LNCaP clone FGC (cell line): Measurements from ENCODE around the gene PCDHA7.
A peak's percentile ranks its signal among the peaks of the same experiment; 100 is the strongest.
"Not testable (repeated sequence)": the region's sequence is repeated elsewhere in the genome, so short reads cannot be mapped to it uniquely, and the experiment has no call there.

Experiments
- DNase-seq: peaks from one replicate; pipeline ENCODE4 v3.0.0-alpha.2; 2011; ENCODE audit warnings: low read depth
- H3K4me3 ChIP-seq: 2 replicates; pipeline ENCODE4 v1.5.1; 2011; ENCODE audit warnings: mild to moderate bottlenecking, low read depth, low read length, control low read depth
- TF ChIP-seq, protein P1 (sequence below): IDR thresholded peaks from 2 replicates; pipeline ENCODE4 v1.5.1; 2012; ENCODE audit warnings: mild to moderate bottlenecking; ENCODE audit not compliant: control insufficient read depth, insufficient read depth; ENCODE audit errors: extremely low read depth

PCDHA7 gene

DNA sequence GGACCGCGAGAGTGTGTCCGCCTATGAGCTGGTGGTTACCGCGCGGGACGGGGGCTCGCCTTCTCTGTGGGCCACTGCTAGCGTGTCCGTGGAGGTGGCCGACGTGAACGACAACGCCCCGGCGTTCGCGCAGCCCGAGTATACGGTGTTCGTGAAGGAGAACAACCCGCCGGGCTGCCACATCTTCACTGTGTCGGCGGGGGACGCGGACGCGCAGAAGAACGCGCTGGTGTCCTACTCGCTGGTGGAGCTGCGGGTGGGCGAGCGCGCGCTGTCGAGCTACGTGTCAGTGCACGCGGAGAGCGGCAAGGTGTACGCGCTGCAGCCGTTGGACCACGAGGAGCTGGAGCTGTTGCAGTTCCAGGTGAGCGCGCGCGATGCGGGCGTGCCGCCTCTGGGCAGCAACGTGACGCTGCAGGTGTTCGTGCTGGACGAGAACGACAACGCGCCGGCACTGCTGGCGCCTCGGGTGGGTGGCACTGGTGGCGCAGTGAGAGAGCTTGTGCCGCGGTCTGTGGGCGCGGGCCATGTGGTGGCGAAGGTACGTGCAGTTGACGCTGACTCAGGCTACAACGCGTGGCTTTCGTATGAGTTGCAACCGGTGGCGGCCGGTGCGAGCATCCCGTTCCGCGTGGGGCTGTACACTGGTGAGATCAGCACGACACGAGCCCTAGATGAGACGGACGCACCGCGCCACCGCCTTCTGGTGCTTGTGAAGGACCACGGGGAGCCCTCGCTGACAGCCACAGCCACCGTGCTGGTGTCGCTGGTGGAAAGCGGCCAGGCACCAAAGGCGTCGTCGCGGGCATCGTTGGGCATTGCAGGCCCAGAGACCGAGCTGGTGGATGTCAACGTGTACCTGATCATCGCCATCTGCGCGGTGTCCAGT is 1.8 kb downstream of the PCDHA7 start:
- H3K4me3 ChIP-seq: no peak overlapping the region
- DNase-seq: no peak
- TF ChIP-seq, protein P1, sequence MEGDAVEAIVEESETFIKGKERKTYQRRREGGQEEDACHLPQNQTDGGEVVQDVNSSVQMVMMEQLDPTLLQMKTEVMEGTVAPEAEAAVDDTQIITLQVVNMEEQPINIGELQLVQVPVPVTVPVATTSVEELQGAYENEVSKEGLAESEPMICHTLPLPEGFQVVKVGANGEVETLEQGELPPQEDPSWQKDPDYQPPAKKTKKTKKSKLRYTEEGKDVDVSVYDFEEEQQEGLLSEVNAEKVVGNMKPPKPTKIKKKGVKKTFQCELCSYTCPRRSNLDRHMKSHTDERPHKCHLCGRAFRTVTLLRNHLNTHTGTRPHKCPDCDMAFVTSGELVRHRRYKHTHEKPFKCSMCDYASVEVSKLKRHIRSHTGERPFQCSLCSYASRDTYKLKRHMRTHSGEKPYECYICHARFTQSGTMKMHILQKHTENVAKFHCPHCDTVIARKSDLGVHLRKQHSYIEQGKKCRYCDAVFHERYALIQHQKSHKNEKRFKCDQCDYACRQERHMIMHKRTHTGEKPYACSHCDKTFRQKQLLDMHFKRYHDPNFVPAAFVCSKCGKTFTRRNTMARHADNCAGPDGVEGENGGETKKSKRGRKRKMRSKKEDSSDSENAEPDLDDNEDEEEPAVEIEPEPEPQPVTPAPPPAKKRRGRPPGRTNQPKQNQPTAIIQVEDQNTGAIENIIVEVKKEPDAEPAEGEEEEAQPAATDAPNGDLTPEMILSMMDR: no peak

DNA sequence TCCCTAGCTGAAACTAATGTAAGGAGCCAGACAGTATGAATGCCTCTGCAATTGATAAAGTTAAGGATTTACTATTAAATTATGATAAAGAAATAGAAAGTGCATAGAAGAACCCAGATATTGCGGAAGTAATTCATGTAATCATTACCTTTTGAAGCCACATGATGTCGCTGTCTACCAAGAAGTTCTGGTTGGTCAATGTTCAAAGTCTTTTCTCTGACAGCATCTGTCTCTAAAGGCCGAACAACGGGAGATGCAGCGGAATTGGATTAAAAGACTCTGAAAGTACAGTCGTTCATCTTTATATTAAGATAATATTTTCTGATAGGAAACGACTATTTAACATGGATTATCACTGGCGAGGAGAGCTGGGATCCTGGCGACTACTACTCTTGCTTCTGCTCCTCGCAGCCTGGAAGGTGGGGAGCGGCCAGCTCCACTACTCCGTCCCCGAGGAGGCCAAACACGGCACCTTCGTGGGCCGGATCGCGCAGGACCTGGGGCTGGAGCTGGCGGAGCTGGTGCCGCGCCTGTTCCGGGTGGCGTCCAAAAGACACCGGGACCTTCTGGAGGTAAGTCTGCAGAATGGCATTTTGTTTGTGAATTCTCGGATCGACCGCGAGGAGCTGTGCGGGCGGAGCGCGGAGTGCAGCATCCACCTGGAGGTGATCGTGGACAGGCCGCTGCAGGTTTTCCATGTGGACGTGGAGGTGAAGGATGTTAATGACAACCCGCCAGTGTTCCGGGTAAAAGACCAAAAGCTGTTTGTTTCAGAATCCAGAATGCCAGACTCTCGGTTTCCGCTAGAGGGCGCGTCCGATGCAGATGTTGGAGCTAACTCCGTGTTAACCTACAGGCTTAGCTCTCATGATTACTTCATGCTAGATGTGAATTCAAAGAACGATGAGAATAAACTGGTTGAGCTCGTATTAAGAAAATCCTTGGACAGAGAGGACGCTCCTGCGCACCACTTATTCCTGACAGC is 7.2 kb downstream of the PCDHA7 start, which contains the start of gene PCDHA8:
PCDHA8 (plus strand) TSS at position 210 of the 985 bp plus-strand sequence; CDS start at position 345, 135 bp downstream.
- H3K4me3 ChIP-seq: no peak within 1 kb of the TSS
- TF ChIP-seq, protein P1: peak; percentile 53
- no peak for DNase-seq

DNA sequence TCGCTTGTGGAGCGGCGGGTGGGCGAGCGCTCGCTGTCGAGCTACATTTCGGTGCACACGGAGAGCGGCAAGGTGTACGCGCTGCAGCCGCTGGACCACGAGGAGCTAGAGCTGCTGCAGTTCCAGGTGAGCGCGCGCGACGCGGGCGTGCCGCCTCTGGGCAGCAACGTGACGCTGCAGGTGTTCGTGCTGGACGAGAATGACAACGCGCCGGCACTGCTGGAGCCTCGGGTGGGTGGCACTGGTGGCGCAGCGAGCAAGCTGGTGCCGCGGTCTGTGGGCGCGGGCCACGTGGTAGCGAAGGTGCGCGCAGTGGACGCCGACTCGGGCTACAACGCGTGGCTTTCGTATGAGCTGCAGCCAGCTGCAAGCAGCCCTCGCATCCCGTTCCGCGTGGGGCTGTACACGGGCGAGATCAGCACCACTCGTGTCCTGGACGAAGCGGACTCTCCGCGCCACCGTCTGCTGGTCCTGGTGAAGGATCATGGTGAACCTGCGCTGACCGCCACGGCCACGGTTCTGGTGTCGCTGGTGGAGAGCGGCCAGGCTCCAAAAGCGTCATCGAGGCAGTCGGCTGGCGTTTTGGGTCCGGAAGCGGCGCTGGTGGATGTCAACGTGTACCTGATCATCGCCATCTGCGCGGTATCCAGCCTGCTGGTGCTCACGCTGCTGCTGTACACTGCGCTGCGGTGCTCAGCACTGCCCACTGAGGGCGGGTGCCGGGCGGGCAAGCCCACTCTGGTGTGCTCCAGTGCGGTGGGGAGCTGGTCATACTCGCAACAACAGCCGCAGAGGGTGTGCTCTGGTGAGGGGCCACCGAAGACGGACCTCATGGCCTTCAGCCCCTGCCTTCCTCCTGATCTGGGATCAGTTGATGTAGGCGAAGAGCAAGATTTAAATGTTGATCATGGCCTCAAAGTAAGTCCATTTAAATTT is 9.0 kb downstream of the PCDHA7 start:
- DNase-seq: no peak
- TF ChIP-seq, protein P1: no peak
- no peak overlapping the region for H3K4me3 ChIP-seq

DNA sequence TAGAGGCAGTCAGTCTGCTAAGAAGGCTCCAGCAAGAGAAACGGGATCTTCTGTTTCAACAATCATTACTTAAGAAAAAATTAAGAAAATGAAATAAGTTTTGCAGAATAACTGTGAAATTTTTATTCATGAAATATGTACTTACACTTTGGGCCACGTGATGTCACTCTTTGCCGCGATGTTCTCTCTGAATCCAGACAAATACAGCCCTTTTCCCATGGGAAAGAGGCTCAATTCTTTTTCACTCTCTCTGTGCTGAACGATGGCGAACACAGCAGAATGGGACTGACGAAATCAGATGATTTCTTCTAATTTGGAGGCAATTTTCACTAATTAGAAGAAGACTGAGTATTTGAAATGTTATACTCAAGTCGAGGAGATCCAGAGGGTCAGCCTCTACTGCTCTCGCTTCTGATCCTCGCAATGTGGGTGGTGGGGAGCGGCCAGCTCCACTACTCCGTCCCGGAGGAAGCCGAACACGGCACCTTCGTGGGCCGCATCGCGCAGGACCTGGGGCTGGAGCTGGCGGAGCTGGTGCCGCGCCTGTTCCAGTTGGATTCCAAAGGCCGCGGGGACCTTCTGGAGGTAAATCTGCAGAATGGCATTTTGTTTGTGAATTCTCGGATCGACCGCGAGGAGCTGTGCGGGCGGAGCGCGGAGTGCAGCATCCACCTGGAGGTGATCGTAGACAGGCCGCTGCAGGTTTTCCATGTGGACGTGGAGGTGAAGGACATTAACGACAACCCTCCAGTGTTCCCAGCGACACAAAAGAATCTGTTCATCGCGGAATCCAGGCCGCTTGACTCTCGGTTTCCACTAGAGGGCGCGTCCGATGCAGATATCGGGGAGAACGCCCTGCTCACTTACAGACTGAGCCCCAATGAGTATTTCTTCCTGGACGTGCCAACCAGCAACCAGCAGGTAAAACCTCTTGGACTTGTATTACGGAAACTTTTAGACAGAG is 14.4 kb downstream of the PCDHA7 start, which contains the start of gene PCDHA9:
PCDHA9 (plus strand) TSS at position 244 of the 964 bp plus-strand sequence; CDS start at position 358, 114 bp downstream.
- H3K4me3 ChIP-seq, DNase-seq: not testable (repeated sequence)

DNA sequence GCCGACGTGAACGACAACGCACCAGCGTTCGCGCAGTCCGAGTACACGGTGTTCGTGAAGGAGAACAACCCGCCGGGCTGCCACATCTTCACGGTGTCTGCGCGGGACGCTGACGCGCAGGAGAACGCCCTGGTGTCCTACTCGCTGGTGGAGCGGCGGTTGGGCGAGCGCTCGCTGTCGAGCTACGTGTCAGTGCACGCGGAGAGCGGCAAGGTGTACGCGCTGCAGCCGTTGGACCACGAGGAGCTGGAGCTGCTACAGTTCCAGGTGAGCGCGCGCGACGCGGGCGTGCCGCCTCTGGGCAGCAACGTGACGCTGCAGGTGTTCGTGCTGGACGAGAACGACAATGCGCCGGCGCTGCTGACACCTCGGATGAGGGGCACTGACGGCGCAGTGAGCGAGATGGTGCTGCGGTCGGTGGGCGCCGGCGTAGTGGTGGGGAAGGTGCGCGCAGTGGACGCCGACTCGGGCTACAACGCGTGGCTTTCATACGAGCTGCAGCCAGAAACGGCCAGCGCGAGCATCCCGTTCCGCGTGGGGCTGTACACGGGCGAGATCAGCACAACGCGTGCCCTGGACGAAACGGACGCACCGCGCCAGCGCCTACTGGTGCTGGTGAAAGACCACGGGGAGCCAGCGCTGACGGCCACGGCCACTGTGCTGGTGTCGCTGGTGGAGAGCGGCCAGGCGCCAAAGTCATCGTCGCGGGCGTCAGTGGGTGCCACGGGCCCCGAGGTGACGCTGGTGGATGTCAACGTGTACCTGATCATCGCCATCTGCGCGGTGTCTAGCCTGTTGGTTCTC is 16.0 kb downstream of the PCDHA7 start:
- not testable (repeated sequence) for DNase-seq, H3K4me3 ChIP-seq

DNA sequence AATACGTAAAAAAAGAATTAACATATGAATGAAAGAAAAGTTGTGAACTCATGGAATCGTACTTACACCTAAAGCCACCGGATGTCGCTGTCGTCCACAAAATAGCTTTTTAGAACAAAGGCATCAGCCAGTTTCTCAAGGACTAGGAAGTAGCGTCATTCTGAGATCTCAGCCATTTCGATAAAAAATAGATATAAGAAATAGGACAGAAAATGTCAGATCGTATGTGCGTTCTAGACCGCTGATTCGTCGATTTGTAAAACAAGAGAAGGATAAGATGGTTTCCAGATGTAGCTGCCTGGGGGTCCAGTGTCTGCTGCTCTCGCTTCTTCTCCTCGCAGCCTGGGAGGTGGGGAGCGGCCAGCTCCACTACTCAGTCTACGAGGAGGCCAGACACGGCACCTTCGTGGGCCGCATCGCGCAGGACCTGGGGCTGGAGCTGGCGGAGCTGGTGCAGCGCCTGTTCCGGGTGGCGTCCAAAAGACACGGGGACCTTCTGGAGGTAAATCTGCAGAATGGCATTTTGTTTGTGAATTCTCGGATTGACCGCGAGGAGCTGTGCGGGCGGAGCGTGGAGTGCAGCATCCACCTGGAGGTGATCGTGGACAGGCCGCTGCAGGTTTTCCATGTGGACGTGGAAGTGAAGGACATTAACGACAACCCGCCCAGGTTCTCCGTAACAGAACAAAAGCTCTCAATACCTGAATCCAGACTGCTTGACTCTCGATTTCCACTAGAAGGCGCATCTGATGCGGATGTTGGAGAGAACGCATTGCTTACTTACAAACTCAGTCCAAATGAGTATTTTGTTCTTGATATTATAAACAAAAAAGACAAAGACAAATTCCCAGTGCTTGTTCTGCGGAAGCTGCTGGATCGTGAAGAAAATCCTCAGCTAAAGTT is 22.0 kb downstream of the PCDHA7 start, which contains the start of gene PCDHA10:
PCDHA10 (plus strand) TSS at position 126 of the 903 bp plus-strand sequence; CDS start at position 278, 152 bp downstream.
- DNase-seq: no peak
- TF ChIP-seq, protein P1: 0 out of 2 replicates have a peak, but pooled peaks have one; percentile 27
- no peak within 1 kb of the TSS for H3K4me3 ChIP-seq
